ENCODE results near the gene RNF135. TPM values are rescaled to one million over a fixed set of nuclear protein-coding genes. Genes with fewer than 3 reads are reported as not detected.
"Not testable (repeated sequence)": the region's sequence is repeated elsewhere in the genome, so short reads cannot be mapped to it uniquely, and the experiment has no call there.

Gene RNF135
- total RNA-seq, 1 experiment from 2014 or later, result 10.4 TPM

GRCh38 chr17:30930495-30930894 lies 40.3 kb upstream of the RNF135 start:
- H3F3A ChIP-seq (ENCODE audit: low read length, unreplicated experiment), result no peaks in the 10 kb centered on the region
- H3K79me2 ChIP-seq (ENCODE audit: low read length), result no peaks in the 10 kb centered on the region
- no peaks in the 10 kb centered on the region for H3K36me3 ChIP-seq (ENCODE audit: low read depth, low read length)
- intact Hi-C loops (cut with micrococcal nuclease), result no loop called here
- DNase-seq, result no peak
- H2AFZ ChIP-seq (ENCODE audit: low read length), result no peak overlapping the region
- CTCF ChIA-PET, result no interaction called here
- H4K20me1 ChIP-seq (ENCODE audit: low read length), result no peaks in the 10 kb centered on the region
- no peak overlapping the region for H3K27ac ChIP-seq (ENCODE audit: low read length)
- TF ChIP-seq EZH2 (IDR thresholded peaks at IDR 0.05; ENCODE audit: low read length, unreplicated experiment) (no peak), EZH2phosphoT487 (IDR thresholded peaks at IDR 0.05; ENCODE audit: borderline replicate concordance, low read length) (no peak), CTCF (conservative IDR thresholded peaks at IDR 0.05; ENCODE audit: low read depth, low read length) (no peak)
- H3K4me3 ChIP-seq (ENCODE audit: low read length), result no peak overlapping the region
- POLR2A ChIA-PET (ENCODE audit: unreplicated experiment), result no interaction called here
- H3K9ac ChIP-seq (ENCODE audit: low read length), result no peak overlapping the region
- H3K4me1 ChIP-seq (ENCODE audit: insufficient read depth, low read length), result no peaks in the 10 kb centered on the region
- BruUV-seq (replicated peaks), result no TSS peak
- no peak overlapping the region for H3K4me2 ChIP-seq (ENCODE audit: low read length)
- H3K9me3 ChIP-seq (ENCODE audit: low read length), result no peaks in the 10 kb centered on the region
- no peaks in the 10 kb centered on the region for H3K9me2 ChIP-seq (replicated peaks; ENCODE audit: low read length)
- no peaks in the 10 kb centered on the region for H3K27me3 ChIP-seq (ENCODE audit: low read length)
- no peak for ATAC-seq

GRCh38 chr17:30931582-30931981 lies 39.3 kb upstream of the RNF135 start:
- H4K20me1 ChIP-seq (ENCODE audit: low read length); H3K9me3 ChIP-seq (ENCODE audit: low read length); H3K27me3 ChIP-seq (ENCODE audit: low read length); ATAC-seq; POLR2A ChIA-PET (ENCODE audit: unreplicated experiment); H3K36me3 ChIP-seq (ENCODE audit: low read depth, low read length); H2AFZ ChIP-seq (ENCODE audit: low read length); H3F3A ChIP-seq (ENCODE audit: low read length, unreplicated experiment); intact Hi-C loops (cut with micrococcal nuclease); DNase-seq; H3K4me3 ChIP-seq (ENCODE audit: low read length); H3K4me1 ChIP-seq (ENCODE audit: insufficient read depth, low read length); H3K4me2 ChIP-seq (ENCODE audit: low read length); H3K79me2 ChIP-seq (ENCODE audit: low read length); CTCF ChIA-PET; BruUV-seq (replicated peaks); H3K9me2 ChIP-seq (replicated peaks; ENCODE audit: low read length); H3K9ac ChIP-seq (ENCODE audit: low read length); H3K27ac ChIP-seq (ENCODE audit: low read length): not testable (repeated sequence)

GRCh38 chr17:30933966-30934365 lies 36.9 kb upstream of the RNF135 start:
- H3K79me2 ChIP-seq (ENCODE audit: low read length), result no peaks in the 10 kb centered on the region
- no peaks in the 10 kb centered on the region for H4K20me1 ChIP-seq (ENCODE audit: low read length)
- DNase-seq (no peak), ATAC-seq (no peak)
- no TSS peak for BruUV-seq (replicated peaks)
- no peaks in the 10 kb centered on the region for H3K36me3 ChIP-seq (ENCODE audit: low read depth, low read length)
- H3K27ac ChIP-seq (ENCODE audit: low read length), result no peak overlapping the region
- ChIA-PET POLR2A (ENCODE audit: unreplicated experiment) (no interaction called here), CTCF (interaction anchor here (0.5 kb wide), 1 partner anchor 1075 kb away, joined by 3 read pairs; no protein-coding TSS in a partner anchor)
- intact Hi-C loops (cut with micrococcal nuclease), result no loop called here
- no peaks in the 10 kb centered on the region for H3K27me3 ChIP-seq (ENCODE audit: low read length)
- H3K9me3 ChIP-seq (ENCODE audit: low read length), result no peaks in the 10 kb centered on the region
- TF ChIP-seq EZH2 (IDR thresholded peaks at IDR 0.05; ENCODE audit: low read length, unreplicated experiment), result no peak
- TF ChIP-seq EZH2phosphoT487 (IDR thresholded peaks at IDR 0.05; ENCODE audit: borderline replicate concordance, low read length), result no peak
- TF ChIP-seq CTCF (conservative IDR thresholded peaks at IDR 0.05; ENCODE audit: low read depth, low read length), result no peak
- H3K4me3 ChIP-seq (ENCODE audit: low read length), result no peak overlapping the region
- no peaks in the 10 kb centered on the region for H3F3A ChIP-seq (ENCODE audit: low read length, unreplicated experiment)
- H3K9me2 ChIP-seq (replicated peaks; ENCODE audit: low read length), result no peaks in the 10 kb centered on the region
- H2AFZ ChIP-seq (ENCODE audit: low read length), result no peak overlapping the region
- no peak overlapping the region for H3K4me2 ChIP-seq (ENCODE audit: low read length)
- no peak overlapping the region for H3K9ac ChIP-seq (ENCODE audit: low read length)
- H3K4me1 ChIP-seq (ENCODE audit: insufficient read depth, low read length), result no peaks in the 10 kb centered on the region

All from PC-3 (cell line).